Hepatocyte (in vitro differentiated cells): Measurements from ENCODE around the gene HLA-DOB. TPM values are rescaled to one million over a fixed set of nuclear protein-coding genes. Genes with fewer than 3 reads are reported as not detected.
A peak's percentile ranks its signal among the peaks of the same experiment; 100 is the strongest.

Experiments
- DNase-seq: peaks from one replicate; pipeline ENCODE4 v3.0.0-alpha.2; 2016; ENCODE audit warnings: low spot score
- H2AFZ ChIP-seq: fragments of 200-600 bp; sonication (generic); 2 replicates; pipeline ENCODE4 v1.6.0; 2016; ENCODE audit warnings: antibody characterized with exemption, mild to moderate bottlenecking
- H3K27ac ChIP-seq: fragments of 200-600 bp; sonication (generic); 2 replicates; pipeline ENCODE4 v1.5.1; 2016; ENCODE audit warnings: mild to moderate bottlenecking
- H3K27me3 ChIP-seq: fragments of 200-600 bp; sonication (generic); 2 replicates; pipeline ENCODE4 v1.6.1; 2016
- H3K36me3 ChIP-seq: fragments of 200-600 bp; sonication (generic); replicated peaks from 2 replicates; pipeline ENCODE4 v1.5.1; 2016; ENCODE audit warnings: low read depth; ENCODE audit not compliant: insufficient read depth
- H3K4me1 ChIP-seq: fragments of 200-600 bp; sonication (generic); 2 replicates; pipeline ENCODE4 v1.5.1; 2016; ENCODE audit warnings: mild to moderate bottlenecking, moderate library complexity; ENCODE audit not compliant: insufficient read depth
- H3K4me2 ChIP-seq: fragments of 200-600 bp; sonication (generic); 2 replicates; pipeline ENCODE4 v1.6.0; 2016
- H3K4me3 ChIP-seq: fragments of 200-600 bp; sonication (generic); 2 replicates; pipeline ENCODE4 v1.5.1; 2016; ENCODE audit warnings: mild to moderate bottlenecking
- H3K79me2 ChIP-seq: fragments of 200-600 bp; sonication (generic); 2 replicates; pipeline ENCODE4 v1.6.0; 2017; ENCODE audit warnings: mild to moderate bottlenecking
- H3K9me2 ChIP-seq: fragments of 200-600 bp; sonication (generic); replicated peaks from 2 replicates; pipeline ENCODE4 v1.6.0; 2017; ENCODE audit warnings: mild to moderate bottlenecking; ENCODE audit not compliant: insufficient read depth
- H3K9me3 ChIP-seq: fragments of 200-600 bp; sonication (generic); 2 replicates; pipeline ENCODE4 v1.5.1; 2016; ENCODE audit warnings: low read depth, mild to moderate bottlenecking
- H4K20me1 ChIP-seq: fragments of 200-600 bp; sonication (generic); 2 replicates; pipeline ENCODE4 v1.6.0; 2016; ENCODE audit warnings: mild to moderate bottlenecking; ENCODE audit not compliant: insufficient read depth, poor library complexity, severe bottlenecking
- CTCF ChIP-seq: fragments of 200-600 bp; sonication (generic); IDR thresholded peaks from 2 replicates; pipeline ENCODE4 v1.5.1; 2016; ENCODE audit warnings: antibody characterized with exemption, mild to moderate bottlenecking; ENCODE audit not compliant: poor library complexity
- EZH2 ChIP-seq: fragments of 200-600 bp; sonication (generic); IDR thresholded peaks from 2 replicates; pipeline ENCODE4 v1.6.1; 2016; ENCODE audit warnings: antibody characterized with exemption, mild to moderate bottlenecking, borderline replicate concordance
- EZH2phosphoT487 ChIP-seq: fragments of 200-600 bp; sonication (generic); IDR thresholded peaks from one replicate; pipeline ENCODE4 v1.6.1; 2018; ENCODE audit warnings: antibody characterized with exemption, mild to moderate bottlenecking, low read depth, moderate library complexity; ENCODE audit not compliant: unreplicated experiment, severe bottlenecking
- WGBS: methylation state at CpG from one replicate; pipeline ENCODE4 v1.1.6; 2016; ENCODE audit warnings: low lambda C conversion rate; ENCODE audit errors: missing lambda C conversion rate; 5-methylcytosine and 5-hydroxymethylcytosine counted together
- polyA plus RNA-seq: library from polyadenylated mRNA; unstranded; fragments of >200 nt; fragmentation: Nextera tagmentation; extraction: Ambion mirVana; gene quantifications from 2 replicates; pipeline ENCODE4 v1.2.1, GENCODE V29; 2016
- total RNA-seq: library from RNA; depleted of rRNA; stranded (reverse); fragments of >200 nt; gene quantifications from 2 replicates; pipeline ENCODE4 v1.2.3, GENCODE V29; 2014

Gene HLA-DOB
- total and polyA plus RNA-seq, 2 experiments from 2014 or later: 0.94 TPM; not detected in 1

- H3K27ac ChIP-seq: no peak overlapping the region
- WGBS: 85% methylated on average over 9 of the region's 9 CpGs
These were observed 23.9 kb upstream of the HLA-DOB start for GRCh38 chr6:32840604-32841246.

GRCh38 chr6:32839356-32839755, 22.6 kb upstream of the HLA-DOB start:
- Histone ChIP-seq H2AFZ (no peak overlapping the region), H4K20me1 (no peaks in the 10 kb centered on the region), H3K4me2 (no peak overlapping the region), H3K4me3 (no peak overlapping the region), H3K36me3 (no peaks in the 10 kb centered on the region), H3K9me3 (no peaks in the 10 kb centered on the region), H3K27me3 (no peaks in the 10 kb centered on the region), H3K4me1 (peaks cover 7% of the 10 kb centered on the region), H3K27ac (no peak overlapping the region), H3K9me2 (no peaks in the 10 kb centered on the region), H3K79me2 (no peaks in the 10 kb centered on the region)
- TF ChIP-seq EZH2: no peak
- no peak for TF ChIP-seq EZH2phosphoT487
- no peak for TF ChIP-seq CTCF
- DNase-seq: no peak
- WGBS: 88% methylated on average over 15 of the region's 15 CpGs

More at GRCh38 chr6:32840604-32841246, 23.9 kb upstream of the HLA-DOB start:
- H3K27me3 ChIP-seq: no peaks in the 10 kb centered on the region
- H3K9me2 ChIP-seq: no peaks in the 10 kb centered on the region
- H3K36me3 ChIP-seq: no peaks in the 10 kb centered on the region
- H3K4me3 ChIP-seq: no peak overlapping the region
- H4K20me1 ChIP-seq: no peaks in the 10 kb centered on the region
- H2AFZ ChIP-seq: no peak overlapping the region
- H3K9me3 ChIP-seq: no peaks in the 10 kb centered on the region
- H3K4me1 ChIP-seq: peaks cover 7% of the 10 kb centered on the region
- no peak for DNase-seq
- no peaks in the 10 kb centered on the region for H3K79me2 ChIP-seq
- TF ChIP-seq EZH2phosphoT487 (no peak), EZH2 (no peak), CTCF (no peak)
- H3K4me2 ChIP-seq: no peak overlapping the region

GRCh38 chr6:32838114-32838958, 21.5 kb upstream of the HLA-DOB start, which contains the start of gene TAP2:
Gene TAP2 (minus strand): TSS chr6:32838739. CDS start chr6:32838233, 506 bp downstream.
- Histone ChIP-seq H3K4me2 (peak within 1 kb of the TSS; percentile 96), H3K27ac (peak within 1 kb of the TSS; percentile 98), H3K79me2 (no peaks in the 10 kb centered on the region), H3K9me2 (no peaks in the 10 kb centered on the region), H3K4me1 (peaks cover 7% of the 10 kb centered on the region), H3K36me3 (no peaks in the 10 kb centered on the region), H3K27me3 (no peaks in the 10 kb centered on the region), H3K4me3 (peak within 1 kb of the TSS; percentile 99), H3K9me3 (no peaks in the 10 kb centered on the region), H2AFZ (peak within 1 kb of the TSS; percentile 99), H4K20me1 (no peaks in the 10 kb centered on the region)
- peak; percentile 96 for DNase-seq
- under 1% methylated on average over 50 of the region's 57 CpGs for WGBS
- TF ChIP-seq CTCF (peak; percentile 99), EZH2phosphoT487 (no peak)
